HUDEP-2 (cell line): ENCODE measurements around the gene MRPL52.
A peak's percentile ranks its signal among the peaks of the same experiment; 100 is the strongest.
"Not testable (repeated sequence)": the region's sequence is repeated elsewhere in the genome, so short reads cannot be mapped to it uniquely, and the experiment has no call there.

Experiments
- DNase-seq, 76 experiments: peaks; one replicate each; lab custom pipeline; 2025; ENCODE audit not compliant: unreplicated experiment in 76 of 76; lab: John Stamatoyannopoulos, UW

Gene MRPL52

DNA sequence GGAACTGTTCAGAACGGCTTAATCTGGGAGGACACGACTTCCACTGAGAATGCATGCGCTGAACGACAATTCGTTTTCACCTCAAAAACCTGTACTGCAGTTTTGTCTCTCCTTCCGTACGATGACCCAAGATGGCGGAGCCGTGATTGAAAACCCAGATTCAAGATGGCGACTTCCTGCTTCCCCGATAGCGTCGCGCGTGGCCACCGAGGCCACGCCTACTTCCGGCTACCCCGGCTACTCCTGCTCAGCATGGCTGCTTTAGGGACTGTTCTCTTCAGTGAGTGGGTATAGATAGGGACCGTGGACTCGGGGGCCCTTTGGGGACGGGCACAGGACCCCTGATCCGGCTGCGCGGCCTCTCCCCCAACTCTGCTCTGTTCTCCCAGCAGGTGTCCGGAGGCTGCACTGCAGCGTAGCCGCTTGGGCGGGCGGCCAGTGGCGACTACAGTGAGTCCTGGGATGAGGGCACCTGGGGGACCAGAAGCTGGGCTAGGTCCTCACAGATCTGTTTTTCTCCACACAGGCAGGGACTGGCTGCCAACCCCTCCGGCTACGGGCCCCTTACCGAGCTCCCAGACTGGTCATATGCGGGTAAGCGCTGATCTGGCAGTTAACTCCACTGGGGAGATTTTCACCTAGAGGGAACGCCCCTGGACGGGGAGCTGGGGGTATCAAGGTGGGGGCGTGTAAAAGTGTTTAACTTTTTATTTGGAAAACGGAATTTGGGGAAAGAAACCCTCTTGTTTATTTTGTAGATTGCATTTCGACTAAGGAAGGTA is at the start of gene MRPL52:
TSS of gene MRPL52 (plus strand) at position 227 of the 782 bp plus-strand sequence. CDS start at position 253, 26 bp downstream.
- DNase-seq, result peak in 73 of 76 experiments; percentile 32 to 90 (median 81)

DNA sequence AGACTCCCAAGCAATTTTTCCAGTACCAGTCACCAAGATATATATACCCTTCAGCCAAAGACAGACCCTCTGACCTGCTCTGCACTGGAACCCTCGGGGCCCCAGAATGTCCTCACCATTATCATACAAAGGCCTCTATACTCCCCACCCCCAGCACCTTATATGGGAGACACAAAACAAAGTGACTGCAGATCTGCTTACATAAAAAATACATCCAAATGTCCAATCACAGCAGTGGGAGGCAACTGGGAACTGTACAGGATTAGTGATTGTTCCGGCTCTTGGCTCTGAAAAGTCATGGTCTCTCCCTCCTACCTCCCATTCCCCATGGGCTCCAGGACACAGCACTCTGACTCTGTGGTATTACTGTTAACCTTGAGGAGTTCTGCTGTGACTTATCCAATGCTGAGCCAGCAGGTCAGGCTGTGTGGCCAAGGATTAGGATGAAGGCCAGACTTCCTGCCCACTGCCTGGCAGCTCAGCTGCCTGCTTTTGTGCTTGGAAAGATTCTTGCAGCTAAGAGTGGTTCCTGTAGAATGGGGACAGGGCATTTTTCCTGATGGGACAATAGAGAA is 49.5 kb upstream of the MRPL52 start:
- no peak for DNase-seq

- DNase-seq, result no peak
Measured at GRCh38 chr14:22780941-22781300, 48.8 kb upstream of the MRPL52 start.

GRCh38 chr14:22781301-22781991 is 48.2 kb upstream of the MRPL52 start:
- DNase-seq, result no peak

DNA sequence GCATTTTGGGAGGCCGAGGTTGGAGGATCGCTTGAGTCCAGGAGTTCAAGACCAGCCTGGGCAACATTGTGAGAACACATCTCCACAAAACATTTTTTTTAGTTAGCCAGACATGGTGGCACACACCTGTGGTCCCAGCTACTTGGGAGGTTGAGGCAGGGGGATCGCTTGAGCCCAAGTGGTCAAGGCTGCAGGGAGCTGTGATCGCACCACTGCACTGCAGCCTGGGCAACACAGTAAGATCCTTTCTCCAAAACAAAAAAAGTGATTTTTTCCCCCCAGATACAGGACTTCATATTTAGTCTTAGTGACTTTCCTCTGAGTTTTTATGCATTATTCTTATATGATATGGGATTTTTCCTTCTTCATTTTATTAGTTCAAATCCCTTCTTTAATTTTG is 43.0 kb upstream of the MRPL52 start:
- no peak for DNase-seq

GRCh38 chr14:22791301-22791700 is 38.4 kb upstream of the MRPL52 start:
- DNase-seq, result no peak

DNA sequence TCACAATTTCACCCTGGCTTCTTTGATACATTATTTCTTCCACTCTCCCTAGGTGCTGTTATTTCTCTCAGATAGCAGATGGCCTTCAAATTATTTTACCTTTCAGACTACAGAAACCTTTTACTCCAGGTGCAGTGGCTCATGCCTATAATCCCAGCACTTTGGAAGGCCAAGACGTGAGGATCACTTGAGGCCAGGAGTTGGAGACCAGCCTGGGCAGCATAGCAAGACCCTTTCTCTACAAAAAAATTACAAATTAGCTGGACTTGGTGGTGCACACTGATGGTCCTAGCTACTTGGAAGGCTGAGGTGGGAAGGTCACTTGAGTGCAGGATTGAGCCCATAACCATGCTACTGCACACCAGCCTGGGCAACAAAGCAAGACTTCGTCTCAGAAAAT is 37.5 kb upstream of the MRPL52 start:
- no peak for DNase-seq

DNA sequence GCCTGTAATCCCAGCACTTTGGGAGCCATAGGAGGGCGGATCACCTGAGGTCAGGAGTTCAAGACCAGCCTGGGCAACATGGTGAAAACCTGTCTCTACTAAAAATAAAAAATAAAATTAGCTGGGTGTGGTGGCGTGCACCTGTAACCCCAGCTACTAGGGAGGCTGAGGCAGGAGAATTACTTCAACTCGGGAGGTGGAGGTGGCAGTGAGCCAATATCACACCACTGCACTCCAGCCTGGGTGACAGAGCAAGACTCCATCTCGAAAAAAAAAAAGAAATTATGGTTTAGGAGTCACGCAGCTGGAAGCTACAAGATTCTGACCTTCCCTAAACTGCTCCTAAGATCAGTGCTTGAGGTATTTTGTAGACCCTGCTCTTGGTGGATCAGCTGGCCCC is 36.1 kb upstream of the MRPL52 start:
- DNase-seq, result not testable (repeated sequence)

DNA sequence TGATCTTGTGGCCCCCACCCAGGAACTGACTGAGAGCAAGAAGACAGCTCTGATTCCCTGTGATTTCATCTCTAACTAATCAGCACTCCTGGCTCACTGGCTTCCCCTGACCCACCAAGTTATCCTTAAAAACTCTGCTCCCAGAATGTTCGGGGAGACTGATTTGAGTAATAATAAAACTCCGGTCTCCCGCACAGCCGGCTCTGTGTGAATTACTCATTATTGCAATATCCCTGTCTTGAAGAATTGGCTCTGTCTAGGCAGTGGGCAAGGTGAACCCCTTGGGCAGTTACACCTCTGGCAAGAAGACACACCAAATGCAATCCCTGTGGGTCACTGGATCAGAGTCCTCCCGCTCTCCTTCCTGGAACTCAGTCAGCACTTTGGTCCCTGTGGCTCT is 35.7 kb upstream of the MRPL52 start:
- no peak for DNase-seq

DNA sequence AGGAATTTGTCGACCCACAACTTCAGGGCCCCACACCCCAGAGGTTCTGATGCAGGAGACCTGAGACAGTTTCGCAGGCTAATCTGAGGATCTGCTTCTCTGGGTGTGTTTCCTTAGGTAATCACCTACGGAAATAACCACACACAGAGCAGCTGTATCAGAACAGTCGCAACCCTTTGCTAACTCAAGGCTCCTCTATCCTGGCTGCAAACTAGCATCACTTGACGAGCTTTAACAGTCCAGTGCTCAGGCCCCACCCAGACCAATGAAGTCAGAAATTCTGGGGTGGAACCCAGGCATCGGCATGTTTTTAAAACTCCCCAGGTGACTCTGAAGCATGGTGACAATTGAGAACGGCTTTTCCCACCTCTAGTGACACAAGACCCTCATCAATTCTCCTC is 35.1 kb upstream of the MRPL52 start:
- no peak for DNase-seq

- no peak for DNase-seq
Measured at GRCh38 chr14:22796087-22796707, 33.5 kb upstream of the MRPL52 start.

GRCh38 chr14:22797017-22797917 is 32.4 kb upstream of the MRPL52 start:
- peak in 1 of 76 experiments; percentile 6 for DNase-seq

GRCh38 chr14:22798528-22798927 is 31.2 kb upstream of the MRPL52 start:
- no peak for DNase-seq

DNA sequence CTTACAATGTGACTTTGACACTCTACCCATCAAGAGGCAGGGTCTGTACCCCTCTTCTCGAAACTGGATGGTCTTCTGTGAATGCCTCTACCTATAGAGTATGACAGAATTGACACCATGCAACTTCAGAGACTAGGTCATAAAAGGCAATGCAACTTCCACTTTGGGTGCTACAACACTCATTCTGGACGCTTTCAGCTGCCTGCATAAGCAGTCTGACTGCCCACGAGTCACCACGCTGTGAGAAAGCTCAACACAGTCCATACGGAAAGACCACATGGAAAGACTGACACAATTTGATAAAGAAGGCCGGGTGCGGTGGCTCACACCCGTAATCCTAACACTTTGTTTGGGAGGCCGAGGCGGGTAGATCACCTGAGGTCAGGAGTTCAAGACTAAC is 29.3 kb upstream of the MRPL52 start:
- DNase-seq, result no peak

DNA sequence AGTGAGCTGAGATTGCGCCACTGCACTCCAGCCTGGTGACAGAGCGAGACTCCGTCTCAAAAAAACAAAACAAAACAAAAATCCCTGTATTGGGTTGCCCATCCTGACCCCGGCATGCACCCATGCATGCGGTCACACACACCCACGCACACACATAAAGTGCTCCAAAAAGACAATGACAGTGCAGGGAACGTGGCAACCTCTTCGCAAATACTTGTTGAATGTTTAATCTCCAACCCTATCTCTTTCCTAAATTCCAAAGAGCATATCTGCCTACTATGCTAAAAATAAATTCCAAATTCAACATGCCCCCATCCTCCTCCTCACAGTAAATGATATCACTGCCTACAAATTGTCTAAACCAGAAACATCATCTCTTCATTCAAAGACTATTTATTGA is 28.0 kb upstream of the MRPL52 start:
- no peak for DNase-seq

DNA sequence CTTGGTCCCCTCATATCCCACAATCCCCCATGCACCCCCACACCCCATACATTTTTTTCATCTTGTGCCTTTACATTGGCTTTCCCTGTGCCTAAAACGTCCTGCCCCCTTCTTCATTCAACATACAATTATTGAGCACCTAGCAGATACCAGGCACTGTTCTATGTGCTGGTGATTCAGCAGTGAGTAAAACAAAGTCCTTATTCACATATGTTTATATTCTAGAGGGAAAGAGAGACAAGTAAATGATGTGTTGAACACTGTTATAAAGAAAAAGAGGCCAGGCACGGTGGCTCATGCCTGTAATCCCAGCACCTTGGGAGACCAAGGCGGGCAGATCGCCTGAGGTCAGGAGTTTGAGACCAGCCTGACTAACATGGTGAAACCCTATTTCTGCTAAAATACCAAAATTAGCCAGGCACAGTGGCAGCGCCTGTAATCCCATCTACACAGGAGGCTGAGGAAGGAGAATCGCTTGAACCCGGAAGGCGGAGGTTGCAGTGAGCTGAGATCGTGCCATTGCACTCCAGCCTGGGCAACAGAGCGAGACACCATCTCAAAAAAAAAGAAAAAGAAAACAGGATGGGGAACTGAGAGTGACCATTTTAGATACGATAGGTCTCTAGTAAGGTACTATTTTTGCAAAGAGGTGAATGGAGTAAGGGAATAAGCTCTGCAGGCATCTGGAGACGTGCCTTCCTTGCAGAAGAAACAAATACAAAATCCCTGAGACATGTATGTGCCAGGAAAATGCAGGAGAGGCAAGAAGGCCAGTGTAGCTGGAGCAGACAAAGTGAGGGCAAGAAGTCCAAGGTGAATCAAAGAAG is 26.6 kb upstream of the MRPL52 start:
- no peak for DNase-seq

DNA sequence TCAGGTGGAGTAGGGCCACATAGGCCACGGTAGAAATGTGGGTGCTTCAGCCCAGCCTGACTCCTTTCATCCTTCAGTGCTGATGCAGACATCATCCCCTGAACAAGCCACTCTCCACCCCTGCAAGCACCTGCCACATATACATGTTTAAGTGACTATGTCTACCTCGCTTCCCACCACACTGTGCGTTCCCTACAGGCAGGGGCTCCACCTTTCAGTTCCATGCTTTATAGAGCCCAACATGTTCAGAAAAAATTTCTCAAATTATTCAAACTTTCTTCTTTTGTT is 26.1 kb upstream of the MRPL52 start:
- DNase-seq, result no peak

- not testable (repeated sequence) for DNase-seq
Measured at GRCh38 chr14:22805235-22805634, 24.5 kb upstream of the MRPL52 start.

DNA sequence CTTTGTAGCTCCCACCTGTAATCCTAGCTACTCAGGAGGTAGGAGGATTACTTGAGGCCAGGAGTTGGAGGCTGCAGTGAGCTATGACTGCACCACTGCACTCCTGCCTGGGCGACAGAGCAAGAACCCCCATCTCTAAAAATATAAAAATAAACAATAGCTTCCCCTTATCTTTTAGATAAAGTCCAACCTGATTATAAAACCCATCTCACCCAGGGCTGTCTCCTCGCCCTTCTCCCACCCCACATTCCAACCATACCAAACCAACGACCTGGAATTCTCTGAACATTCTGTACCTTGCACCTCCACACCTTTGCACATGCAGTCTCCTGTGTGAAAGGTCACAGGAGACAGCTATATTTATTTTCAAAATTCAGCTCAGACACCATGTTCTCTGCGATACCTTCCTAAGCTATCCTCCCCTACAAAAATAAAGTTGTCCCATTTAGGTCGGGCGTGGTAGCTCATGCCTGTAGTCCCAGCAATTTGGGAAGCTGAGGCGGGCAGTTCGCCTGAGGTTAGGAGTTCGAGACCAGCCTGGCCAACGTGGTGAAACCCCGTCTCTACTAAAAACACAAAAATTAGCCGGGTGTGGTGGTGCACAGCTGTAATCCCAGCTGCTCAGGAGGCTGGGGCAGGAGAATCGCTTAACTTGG is 22.1 kb upstream of the MRPL52 start:
- DNase-seq, result no peak
